LNCaP clone FGC (cell line): Measurements from ENCODE around the gene HSFY1.
"Not testable (repeated sequence)": the region's sequence is repeated elsewhere in the genome, so short reads cannot be mapped to it uniquely, and the experiment has no call there.

ENCODE experiments used
- DNase-seq: peaks from one replicate; pipeline ENCODE4 v3.0.0-alpha.2; 2011; ENCODE audit warnings: low read depth
- H3K4me3 ChIP-seq: 2 replicates; pipeline ENCODE4 v1.5.1; 2011; ENCODE audit warnings: mild to moderate bottlenecking, low read depth, low read length, control low read depth

Gene HSFY1

GRCh38 chrY:18546420-18546819, at the start of gene HSFY1:
Gene HSFY1 (plus strand): TSS chrY:18546720. CDS start chrY:18546788, 68 bp downstream.
- not testable (repeated sequence) for DNase-seq, H3K4me3 ChIP-seq

GRCh38 chrY:18504266-18504665, 42.3 kb upstream of the HSFY1 start:
- not testable (repeated sequence) for H3K4me3 ChIP-seq, DNase-seq

GRCh38 chrY:18530995-18531655, 15.4 kb upstream of the HSFY1 start:
- H3K4me3 ChIP-seq, DNase-seq: not testable (repeated sequence)

- not testable (repeated sequence) for H3K4me3 ChIP-seq, DNase-seq
Observed at GRCh38 chrY:18538952-18539351, 7.6 kb upstream of the HSFY1 start.

DNA sequence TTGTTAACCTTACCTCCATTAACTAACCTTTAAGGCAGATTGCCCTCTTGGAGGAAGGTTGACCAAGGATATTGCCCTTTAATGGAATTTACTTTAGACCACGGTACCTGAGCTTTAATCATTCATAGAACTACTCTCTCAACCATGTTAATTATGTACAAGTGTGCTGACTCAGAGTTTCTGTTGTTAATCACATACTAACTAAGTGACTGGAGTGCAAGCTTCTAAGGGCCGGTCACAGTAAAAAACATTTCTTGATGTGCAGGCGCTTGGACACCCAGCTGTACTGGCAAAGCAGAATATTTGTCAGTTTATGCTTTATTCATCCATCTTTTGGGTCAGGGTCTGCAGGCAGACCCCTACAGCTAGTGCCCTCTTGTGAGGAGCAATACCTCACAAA, 6.6 kb downstream of the HSFY1 start:
- H3K4me3 ChIP-seq, DNase-seq: not testable (repeated sequence)

DNA sequence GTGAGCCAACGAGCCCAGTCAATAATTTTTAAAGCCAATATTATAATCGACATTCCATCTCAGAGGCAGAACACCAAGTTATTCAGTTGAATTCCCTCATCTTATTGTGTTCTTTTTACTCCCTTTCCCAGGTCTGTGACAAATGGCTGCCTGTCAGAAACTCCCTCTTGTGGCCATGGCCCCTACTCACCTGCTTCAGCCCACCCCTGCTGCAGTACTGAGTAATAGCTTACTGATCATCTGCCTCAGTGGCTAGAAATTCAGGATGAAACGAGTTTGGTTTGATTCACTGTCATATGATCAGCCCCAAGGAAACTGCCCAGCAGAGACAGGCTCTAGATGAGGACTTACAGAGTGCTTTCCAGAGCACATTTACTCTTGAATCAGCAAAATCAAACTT, 19.4 kb downstream of the HSFY1 start:
- H3K4me3 ChIP-seq, DNase-seq: not testable (repeated sequence)
